Calu3 (cell line): ENCODE data around the gene DALRD3. TPM values are rescaled to one million over a fixed set of nuclear protein-coding genes. Genes with fewer than 3 reads are reported as not detected.

ENCODE experiments used
- BruUV-seq: library from RNA; stranded (reverse); fragments of 400-500 nt; replicated peaks from 2 replicates; lab custom pipeline; 2021; lab: Mats Ljungman, UMichigan
- CTCF ChIA-PET: fragments of 300-600 bp; sonication (Branson Sonifier 250); formaldehyde crosslinking; loops from one replicate; lab custom pipeline; 2022; ENCODE audit warnings: antibody characterized with exemption; lab: Charles Lee
- DNase-seq: peaks from one replicate; pipeline ENCODE4 v3.0.0; 2022
- H3K27ac Mint-ChIP-seq: one replicate; pipeline ENCODE4 v1.8.0; 2022; ENCODE audit warnings: mixed read lengths; ENCODE audit not compliant: unreplicated experiment
- H3K27me3 Mint-ChIP-seq: one replicate; pipeline ENCODE4 v1.8.0; 2022; ENCODE audit warnings: mixed read lengths; ENCODE audit not compliant: unreplicated experiment
- H3K36me3 Mint-ChIP-seq: one replicate; pipeline ENCODE4 v1.8.0; 2022; ENCODE audit warnings: mild to moderate bottlenecking, moderate library complexity, mixed read lengths; ENCODE audit not compliant: insufficient read depth, unreplicated experiment
- H3K4me1 Mint-ChIP-seq: one replicate; pipeline ENCODE4 v1.8.0; 2022; ENCODE audit warnings: mild to moderate bottlenecking, low read depth, mixed read lengths; ENCODE audit not compliant: unreplicated experiment
- H3K4me3 Mint-ChIP-seq: one replicate; pipeline ENCODE4 v1.8.0; 2022; ENCODE audit warnings: mild to moderate bottlenecking, low read depth, moderate library complexity, mixed read lengths; ENCODE audit not compliant: unreplicated experiment
- H3K9me3 Mint-ChIP-seq: one replicate; pipeline ENCODE4 v1.8.0; 2022; ENCODE audit warnings: low read depth, mixed read lengths; ENCODE audit not compliant: unreplicated experiment
- CTCF ChIP-seq: fragments of 200-600 bp; IDR thresholded peaks from one replicate; pipeline ENCODE4 v1.8.0; 2022; ENCODE audit warnings: antibody characterized with exemption; ENCODE audit not compliant: unreplicated experiment
- intact Hi-C: fragments of 100-400 bp; cut with micrococcal nuclease; formaldehyde crosslinking; loops from one replicate; pipeline ENCODE4 v1.10.0; 2022; ENCODE audit not compliant: unreplicated experiment
- total RNA-seq: library from RNA; stranded (reverse); gene quantifications from 2 replicates; pipeline ENCODE4 v1.2.3, GENCODE V29; 2022

Gene DALRD3
- total RNA-seq, 1 experiment from 2014 or later, result 40.9 TPM

GRCh38 chr3:49017229-49017970 is 980 bp downstream of the DALRD3 start:
- H3K9me3 Mint-ChIP-seq, result no peaks in the 10 kb centered on the region
- peak overlapping the region; percentile 74 for H3K4me3 Mint-ChIP-seq
- intact Hi-C loops, result no loop called here
- no peaks in the 10 kb centered on the region for H3K4me1 Mint-ChIP-seq
- peak overlapping the region; percentile 75 for H3K27ac Mint-ChIP-seq
- no peak for DNase-seq
- BruUV-seq, result no TSS peak
- CTCF ChIA-PET, result interaction anchor here (0.6 to 1.8 kb wide), 3 partner anchors 10 to 547 kb away, joined by 3 to 5 read pairs (median 3); partner anchors contain the start of gene WDR6
- H3K27me3 Mint-ChIP-seq, result no peaks in the 10 kb centered on the region
- peaks cover 88% of the 10 kb centered on the region for H3K36me3 Mint-ChIP-seq
- TF ChIP-seq CTCF, result no peak

DNA sequence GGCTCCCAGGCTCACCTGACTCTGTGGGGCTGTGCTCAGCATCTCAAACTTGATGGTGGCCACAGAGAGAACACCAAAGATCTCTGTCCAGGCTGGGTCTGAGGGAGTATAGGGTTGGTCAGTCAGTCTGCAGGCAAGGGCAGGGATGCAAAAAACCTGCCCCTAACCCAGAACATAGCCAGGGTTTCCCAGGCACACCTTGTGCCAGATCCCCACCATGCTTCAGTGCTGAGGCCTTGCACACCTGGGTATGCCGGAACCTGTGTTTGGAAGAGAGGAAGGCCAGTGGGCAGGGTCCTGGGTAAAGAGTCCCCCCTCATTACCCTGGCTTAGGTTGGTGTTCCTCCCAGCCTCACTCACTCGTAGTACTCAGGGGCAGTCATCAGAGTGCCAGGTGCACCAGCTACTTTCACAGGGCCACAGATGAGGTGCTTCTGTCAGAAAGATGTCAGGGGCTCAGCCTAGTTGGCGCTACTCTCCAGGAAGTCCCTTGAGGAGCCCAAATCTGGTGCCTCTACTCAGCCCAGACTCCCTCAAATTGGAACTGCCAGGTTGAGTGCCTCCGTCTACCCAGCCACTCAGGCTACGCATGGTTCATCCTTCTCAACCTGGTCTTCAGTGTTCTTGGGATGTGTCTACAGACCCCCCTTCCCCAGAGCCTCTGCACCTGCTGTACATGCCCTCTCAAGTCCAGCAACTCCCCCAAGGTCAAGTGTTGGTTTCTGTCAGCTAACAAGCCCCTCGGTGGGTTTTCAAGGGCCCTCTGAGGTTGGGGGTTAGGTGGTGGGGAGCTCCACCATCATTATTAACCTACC is 1.8 kb downstream of the DALRD3 start:
- Mint-ChIP-seq H3K27me3 (no peaks in the 10 kb centered on the region), H3K4me1 (no peaks in the 10 kb centered on the region), H3K4me3 (no peak overlapping the region), H3K9me3 (no peaks in the 10 kb centered on the region), H3K27ac (no peak overlapping the region), H3K36me3 (peaks cover 87% of the 10 kb centered on the region)
- TF ChIP-seq CTCF, result no peak
- CTCF ChIA-PET, result interaction anchor here (0.6 to 1.8 kb wide), 2 partner anchors 9 to 548 kb away, joined by 3 to 5 read pairs; partner anchors contain the start of gene WDR6
- BruUV-seq, result no TSS peak
- intact Hi-C loops, result no loop called here
- no peak for DNase-seq

DNA sequence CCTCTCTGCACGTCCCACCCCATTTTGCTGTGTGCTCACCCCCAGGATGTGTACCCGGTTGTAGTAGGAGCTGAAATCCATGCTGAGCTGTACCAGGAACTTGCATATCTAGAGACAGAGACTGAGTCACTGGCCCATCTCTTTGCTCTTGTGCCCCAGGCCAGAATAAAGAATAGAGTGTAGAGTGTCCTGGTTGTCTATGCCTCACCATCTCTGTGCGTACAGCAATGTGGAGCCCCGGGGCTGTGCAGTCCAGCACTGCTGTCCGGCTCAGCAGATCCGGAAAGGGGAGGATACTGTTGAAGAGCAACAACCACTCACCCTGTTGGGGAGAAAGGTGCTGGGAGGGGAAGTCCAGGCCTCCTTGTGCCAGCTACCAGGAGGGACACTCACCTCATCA is 2.6 kb downstream of the DALRD3 start:
- no TSS peak for BruUV-seq
- no peaks in the 10 kb centered on the region for H3K27me3 Mint-ChIP-seq
- CTCF ChIA-PET, result no interaction called here
- intact Hi-C loops, result no loop called here
- DNase-seq, result no peak
- H3K4me1 Mint-ChIP-seq, result no peaks in the 10 kb centered on the region
- H3K4me3 Mint-ChIP-seq, result no peak overlapping the region
- H3K36me3 Mint-ChIP-seq, result peaks cover 87% of the 10 kb centered on the region
- no peaks in the 10 kb centered on the region for H3K9me3 Mint-ChIP-seq
- TF ChIP-seq CTCF, result no peak
- no peak overlapping the region for H3K27ac Mint-ChIP-seq

GRCh38 chr3:49015072-49015471 is 3.3 kb downstream of the DALRD3 start:
- Mint-ChIP-seq H3K27me3 (no peaks in the 10 kb centered on the region), H3K27ac (no peak overlapping the region), H3K36me3 (peaks cover 87% of the 10 kb centered on the region), H3K4me1 (no peaks in the 10 kb centered on the region), H3K4me3 (no peak overlapping the region), H3K9me3 (no peaks in the 10 kb centered on the region)
- no TSS peak for BruUV-seq
- DNase-seq, result no peak
- intact Hi-C loops, result no loop called here
- CTCF ChIA-PET, result interaction anchor here (1.7 kb wide), 1 partner anchor 27 kb away, joined by 9 read pairs; no protein-coding TSS in a partner anchor
- TF ChIP-seq CTCF, result no peak
